Measurements from ENCODE around the gene SETD7.
A peak's percentile ranks its signal among the peaks of the same experiment; 100 is the strongest.

SETD7 gene

DNA sequence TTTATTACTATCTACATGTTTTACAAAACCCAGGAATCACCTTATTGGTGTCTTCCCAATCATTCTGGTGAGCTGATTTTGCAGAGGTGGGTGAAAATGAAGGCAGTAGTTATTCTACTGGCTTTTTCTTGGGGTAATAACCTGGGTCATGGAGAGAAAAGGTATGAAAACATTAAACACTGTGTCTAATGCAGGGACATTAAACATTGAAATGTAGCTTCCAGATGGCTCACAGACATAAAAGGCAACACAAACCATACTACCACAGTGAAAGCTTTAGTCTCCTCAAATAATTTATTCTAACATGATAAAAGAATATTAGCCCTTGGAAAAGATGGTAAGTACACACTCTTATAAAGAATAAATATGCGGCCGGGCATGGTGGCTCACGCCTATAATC is 8.0 kb downstream of the SETD7 start:
- DNase-seq: no peak

DNA sequence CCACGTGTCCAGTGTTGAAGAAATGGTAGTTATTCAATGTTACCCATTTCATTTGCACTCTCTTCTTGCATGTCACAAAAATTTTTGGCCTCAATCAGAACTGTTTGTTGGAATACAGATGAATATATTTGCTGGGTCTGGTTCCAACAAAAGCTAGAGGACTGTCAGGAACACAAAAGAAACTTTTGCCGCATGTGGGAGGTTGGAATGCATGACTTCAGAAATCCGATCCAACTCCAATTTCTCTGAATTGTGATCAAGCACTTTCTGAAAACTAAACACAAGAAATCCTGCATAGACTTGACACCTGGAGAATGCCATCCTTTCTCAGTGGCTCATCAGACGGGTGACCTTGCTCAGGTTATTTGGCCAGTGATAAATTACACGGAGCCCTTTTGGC is 15.4 kb downstream of the SETD7 start:
- DNase-seq: no peak

DNA sequence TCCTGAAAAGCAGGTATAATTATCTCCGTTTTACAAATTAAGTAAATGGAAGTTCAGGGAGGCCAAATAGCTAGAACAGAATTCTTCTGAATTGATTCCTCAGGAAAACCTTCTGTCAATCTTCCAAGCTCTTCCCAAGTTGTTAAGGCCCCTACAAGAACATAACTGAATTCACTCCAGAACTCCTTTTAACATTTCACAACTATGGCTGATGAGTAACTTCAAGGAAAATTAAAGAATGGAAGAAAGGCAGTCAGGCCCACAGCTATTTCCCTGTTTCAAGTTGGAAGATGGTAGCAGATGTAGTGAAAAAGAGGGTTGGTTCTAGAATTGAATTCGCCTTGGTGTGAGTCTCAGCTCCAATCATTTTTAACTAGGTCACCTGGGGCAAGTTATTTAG is 15.9 kb downstream of the SETD7 start:
- no peak for DNase-seq

DNA sequence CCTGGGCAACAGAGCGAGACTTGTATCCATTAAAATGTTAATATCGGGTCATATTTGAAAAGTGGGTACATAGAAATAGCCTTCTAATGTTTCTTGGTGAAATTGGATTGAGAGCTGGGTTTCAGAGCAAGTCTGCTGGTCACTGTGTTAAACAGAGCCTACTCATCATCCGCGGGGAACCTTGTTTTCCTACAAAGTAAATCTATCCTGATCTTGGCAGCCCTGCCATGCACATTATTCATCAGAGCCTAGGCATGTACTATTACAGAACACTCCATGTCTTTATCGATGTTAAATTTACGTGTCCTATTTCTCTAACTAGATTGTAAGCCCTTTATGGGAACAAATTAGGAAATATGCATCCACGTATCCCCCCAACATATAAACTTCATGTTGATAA is 18.7 kb downstream of the SETD7 start:
- no peak for DNase-seq

DNA sequence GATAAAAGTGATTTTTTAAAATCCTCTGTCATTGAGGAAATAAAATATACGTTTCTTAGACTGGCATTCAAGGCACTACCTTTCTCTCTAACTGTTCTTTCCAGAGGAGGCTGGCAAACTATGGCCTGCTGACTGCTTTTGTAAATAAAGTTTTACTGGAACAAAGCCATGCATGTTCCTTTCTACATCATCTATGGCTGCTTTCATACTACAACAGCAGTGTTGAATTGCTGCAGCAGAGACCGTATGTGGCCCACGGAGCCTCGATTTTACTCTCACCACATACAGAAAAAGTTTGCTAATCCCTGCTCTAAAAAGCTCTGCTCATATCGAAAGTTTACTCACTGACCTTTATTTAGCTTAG is 20.2 kb downstream of the SETD7 start:
- no peak for DNase-seq

DNA sequence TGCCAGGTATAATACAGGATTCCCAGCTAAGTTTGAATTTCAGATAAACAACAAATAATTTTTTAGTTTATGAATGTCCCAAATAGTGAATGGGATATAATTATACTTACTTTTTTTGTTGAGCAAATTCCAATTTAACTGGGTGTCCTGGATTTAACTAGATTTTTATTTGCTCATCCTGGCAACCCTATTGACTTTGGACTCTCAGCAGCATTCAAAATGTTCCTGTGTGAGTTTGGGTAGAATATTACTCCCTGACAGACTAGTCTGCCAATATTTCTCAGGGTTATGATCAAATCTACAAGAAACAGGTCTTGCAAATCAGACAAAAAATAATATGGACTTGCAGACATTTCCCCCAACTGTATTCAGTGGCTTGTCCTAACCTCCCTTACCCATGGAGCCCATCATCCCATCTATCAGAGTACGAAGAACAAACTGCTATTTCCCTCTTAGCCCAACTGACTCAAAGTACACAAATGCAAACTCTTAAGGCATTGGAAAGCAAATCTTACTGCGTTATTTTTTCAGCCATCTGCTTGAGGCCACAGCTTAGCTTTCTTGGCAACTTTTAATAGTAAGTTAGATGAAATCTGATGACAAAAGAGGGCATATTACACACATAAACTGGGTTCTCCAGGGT is 20.7 kb downstream of the SETD7 start:
- DNase-seq: no peak

DNA sequence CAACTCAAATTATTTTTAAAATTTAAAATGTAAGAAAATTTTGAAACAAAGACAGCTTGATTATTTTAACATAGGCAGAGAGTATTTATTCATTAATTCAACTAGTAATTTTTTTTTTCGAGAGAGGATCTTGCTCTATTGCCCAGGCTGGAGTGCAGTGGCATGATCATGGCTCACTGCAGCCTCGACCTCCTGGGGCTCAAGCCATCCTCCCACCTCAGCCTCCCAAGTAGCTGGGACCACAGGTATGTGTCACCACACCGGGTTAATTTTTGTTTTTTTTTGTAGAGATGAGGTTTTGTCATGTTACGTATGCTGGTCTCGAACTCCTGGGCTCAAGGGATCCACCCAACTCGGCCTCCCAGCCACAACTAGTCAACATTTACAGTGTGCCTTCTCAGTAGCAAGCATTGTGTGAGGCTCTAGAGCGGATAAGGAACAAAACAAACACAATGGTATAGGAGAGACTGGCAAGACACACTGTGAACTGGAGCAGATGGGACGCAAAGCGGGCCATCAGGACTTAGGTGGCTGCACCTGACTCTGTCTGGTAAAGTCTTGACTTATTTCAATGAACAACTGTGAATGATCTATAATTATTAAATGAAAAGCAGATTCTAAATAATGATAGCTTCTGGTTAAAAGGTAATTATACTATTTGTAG is 21.6 kb downstream of the SETD7 start:
- no peak for DNase-seq

DNA sequence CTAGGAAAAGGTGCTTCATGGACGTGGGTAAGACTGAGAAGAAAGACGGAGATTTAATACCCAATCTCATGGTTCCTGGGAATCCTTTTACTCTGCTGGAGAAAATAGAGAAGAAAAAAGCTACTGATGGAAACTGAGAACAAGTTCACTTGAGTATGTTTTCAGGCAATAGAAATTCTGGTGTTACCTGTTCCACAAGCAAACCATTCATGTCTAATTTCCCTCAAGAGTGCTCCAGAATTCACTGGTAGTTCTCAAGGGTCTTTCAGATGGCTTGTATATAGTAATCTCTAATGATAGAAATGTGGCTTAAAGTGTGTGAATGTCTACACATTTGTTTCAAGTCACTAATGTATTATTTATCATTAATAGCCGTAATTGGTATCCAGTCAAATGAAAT is 22.5 kb downstream of the SETD7 start:
- no peak for DNase-seq

DNA sequence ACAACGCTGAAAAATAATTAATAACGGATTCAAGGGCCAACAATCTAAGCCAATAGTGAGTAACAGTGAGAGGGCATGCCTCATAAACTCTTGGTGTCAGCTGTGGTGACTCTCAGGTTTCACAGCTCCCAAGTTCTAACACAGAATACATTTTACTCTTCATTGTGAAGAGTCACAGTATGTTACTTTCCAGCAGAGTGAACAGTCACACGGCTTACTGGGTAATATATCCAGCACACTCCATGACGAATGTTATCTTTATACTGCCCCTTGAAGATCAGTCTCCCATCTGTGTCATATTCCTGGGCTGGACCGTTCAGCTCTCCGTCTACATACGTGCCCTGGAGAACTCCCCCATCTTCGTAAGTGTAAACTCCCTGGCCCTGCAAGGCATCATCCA is 23.1 kb downstream of the SETD7 start:
- DNase-seq: peak; percentile 76

DNA sequence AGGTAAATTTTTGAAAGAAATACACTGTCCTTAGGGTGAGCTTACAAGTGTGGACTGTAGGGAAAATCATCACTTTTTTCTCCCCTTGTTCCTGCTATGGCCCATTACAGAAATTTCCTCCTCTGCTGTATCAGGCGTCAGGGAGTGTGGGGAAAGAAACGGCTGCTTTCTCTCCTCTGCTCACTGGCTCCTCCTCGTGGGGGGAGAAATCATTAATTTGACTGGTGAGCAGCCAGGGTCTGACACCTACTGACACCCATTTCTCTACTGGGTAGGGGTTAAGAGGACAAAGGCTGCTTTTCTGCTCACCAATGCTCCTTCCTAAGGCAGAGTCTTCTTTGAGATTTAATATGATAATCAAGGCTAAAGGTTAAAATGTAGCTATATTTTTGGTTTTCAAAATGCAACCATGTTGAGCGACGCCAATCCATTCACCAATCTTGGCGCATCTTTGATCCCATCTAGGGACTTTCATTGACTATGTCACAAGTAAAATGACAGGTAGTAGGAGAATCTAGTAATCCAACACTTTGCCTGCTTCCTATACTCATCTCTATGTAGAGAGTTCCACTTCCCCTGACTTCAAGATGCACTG is 25.1 kb downstream of the SETD7 start:
- DNase-seq: peak; percentile 17

DNA sequence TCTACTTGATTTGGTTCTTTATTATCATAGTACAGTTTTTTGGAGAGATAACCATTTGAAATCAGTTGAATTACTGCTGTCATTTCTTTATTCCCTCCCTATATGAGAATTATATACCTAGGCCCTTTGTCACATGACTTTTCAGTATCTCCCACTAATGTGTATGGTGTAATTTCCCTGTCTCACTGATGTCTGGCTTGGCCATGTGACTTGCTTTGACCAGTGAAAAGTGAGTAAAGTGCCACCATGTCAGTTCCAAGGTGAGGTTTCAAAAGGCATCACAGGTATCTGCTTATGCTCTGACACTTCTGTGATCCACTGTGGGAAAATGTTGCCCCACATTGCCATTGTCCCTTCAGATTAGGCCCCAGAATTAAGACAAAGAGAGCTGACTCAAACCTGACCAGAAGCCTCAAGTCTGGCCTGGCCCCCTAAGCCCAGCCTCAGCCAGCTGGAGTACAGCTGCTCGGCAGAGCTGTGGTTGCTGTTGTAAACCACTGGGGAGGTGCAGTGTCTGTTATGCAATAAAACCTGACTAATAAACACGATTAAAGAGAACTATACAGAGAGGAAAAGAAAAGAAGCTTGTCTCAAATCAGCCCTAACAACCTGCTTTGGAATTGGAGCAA is 27.5 kb downstream of the SETD7 start:
- no peak for DNase-seq

DNA sequence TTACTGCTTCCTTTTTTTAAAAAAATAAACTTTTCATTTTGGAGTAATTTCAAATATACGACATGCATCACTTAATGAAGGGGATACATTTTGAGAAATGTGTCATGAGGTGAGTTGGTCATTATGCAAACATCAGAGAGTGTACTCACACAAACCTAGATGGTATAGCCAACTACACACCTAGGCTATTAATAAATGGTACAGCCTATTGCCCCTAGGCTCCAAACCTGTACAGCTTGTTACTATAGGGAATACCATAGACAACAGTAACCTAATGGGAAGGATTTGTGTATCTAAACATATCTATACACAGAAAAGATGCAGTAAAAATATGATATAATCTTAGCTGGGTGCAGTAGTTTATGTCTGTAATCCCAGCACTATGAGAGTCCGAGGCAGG is 29.1 kb downstream of the SETD7 start:
- no peak for DNase-seq

DNA sequence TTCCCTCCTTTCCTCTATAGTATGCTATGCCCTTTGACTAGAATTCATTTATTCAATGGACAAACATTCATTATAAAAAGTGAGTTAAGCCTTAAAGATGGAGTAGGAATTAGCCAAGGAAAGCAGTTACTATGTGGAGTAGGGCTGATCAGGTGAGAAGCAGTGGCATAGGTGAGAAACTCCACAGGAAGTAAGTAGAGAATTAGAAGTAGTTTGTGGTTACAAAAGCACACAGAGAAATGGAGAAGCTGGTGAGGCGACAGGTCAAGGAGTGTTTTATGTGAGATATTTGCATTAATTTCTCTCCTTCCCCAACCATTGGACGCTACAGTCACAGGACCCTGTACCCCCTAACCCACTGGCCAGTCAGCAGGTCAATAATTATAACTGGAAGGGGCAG is 30.6 kb downstream of the SETD7 start:
- no peak for DNase-seq

DNA sequence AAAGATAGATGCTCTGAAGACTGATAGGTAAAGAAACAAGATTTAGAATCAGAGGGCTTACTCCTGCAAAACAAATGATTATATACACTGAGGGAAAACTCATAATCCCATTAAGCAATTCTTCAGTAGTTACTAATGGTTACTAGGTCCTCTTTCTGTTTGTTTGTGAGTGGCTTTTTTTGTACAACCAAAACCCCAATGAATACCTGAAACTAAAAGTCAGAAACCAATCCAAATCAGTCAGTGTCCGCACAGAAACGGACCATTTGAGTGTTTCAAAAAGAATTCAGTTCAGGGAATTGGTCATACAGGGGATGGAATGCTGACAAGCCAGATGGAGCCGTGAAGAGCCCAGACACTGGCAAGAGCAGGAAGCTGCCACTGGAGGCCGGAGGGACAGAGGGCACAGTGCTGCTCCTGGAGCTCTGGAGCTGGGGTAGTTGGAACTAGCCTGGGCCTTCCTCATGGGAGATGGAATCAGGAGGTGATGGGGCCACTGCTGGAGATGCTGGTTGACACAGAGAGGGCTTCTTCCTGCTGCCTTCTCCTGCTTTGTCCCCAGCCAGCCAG is 31.9 kb downstream of the SETD7 start:
- no peak for DNase-seq

DNA sequence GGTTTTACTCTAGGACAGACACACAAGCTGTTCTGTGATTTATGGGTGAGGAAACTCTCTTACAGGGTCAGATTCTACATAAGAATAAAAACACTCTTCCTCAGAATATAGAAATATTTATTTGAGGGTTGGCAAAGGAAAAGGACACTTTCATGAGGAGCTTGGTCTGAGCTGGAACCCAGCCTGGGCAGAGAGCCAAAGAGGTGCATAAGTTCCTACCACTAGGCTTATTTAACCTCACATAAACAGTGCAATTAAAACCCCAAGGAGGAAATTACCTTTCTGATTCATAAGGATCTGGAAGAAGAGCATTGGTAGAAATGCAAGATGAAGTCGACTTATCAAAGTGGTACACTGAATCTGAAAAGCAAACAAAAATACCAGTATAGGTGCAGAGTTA is 32.9 kb downstream of the SETD7 start:
- no peak for DNase-seq

DNA sequence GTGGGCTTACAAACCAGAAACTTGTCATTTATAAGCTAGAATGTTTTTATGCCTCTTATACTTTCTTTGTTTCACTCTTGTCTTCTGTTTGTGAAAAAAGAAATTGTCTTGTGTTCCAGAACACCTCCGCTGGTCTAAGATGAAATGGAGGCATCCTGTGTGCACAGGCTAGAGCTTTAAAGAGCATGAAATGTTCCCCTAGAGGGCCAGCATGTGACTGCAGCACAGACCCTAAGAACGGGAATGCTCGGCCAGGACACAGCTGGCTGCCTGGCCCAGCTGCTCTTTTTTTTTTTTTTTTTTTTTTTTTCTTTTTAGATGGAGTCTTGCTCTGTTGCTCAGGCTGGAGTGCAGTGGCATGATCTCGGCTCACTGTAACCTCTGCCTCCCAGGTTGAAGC is 33.6 kb downstream of the SETD7 start:
- peak; percentile 42 for DNase-seq

DNA sequence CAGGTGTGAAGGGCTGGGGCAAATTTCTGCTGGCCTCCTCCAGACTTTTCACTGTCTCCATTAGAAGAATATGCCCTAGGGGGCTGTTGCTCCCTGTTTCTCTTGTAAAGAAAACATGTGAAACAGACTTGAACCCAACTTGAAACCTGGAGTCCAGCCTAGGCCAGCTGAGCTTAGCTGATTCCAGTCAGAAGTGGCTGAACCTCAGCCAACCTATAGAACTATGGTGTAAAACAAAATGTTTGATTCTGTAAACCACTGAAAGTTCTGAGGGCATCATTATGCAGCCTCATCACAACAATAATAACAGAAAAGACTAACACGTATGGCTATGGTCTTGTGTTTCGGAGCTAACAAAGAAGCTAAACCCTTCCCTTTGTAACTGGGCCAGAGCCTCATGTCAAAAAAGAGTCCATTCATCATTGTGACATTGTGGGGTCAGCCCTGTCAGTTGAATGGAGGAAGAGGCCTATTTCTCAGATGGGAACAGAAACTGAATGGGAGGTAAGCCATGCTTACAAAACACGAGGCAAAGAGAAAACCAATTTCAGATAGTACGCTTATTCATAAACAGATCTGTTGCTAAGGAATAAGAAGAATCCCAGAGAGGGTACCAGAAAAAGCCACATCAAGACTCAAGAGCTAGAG is 34.1 kb downstream of the SETD7 start:
- DNase-seq: no peak

DNA sequence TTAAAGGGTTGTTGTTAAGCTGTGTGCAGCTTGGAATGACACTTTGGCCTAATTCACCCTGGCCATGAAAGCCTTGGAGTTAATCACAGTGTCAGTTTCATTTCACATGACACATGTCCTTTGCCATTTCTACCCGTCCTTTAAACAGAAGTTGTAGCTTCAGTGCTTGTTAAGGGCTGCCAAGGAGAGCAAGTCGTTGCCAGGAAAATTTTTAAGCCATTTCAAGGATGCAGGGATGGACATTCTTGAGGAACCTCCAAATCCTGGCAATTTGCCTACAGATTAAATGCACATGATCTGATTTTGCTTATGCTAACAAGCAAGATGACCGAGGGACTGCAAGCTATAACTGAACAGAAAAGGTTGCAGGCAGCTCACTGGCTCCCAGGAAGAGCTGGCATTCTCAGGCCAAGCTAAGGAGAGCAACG is 40.5 kb downstream of the SETD7 start:
- DNase-seq: no peak

DNA sequence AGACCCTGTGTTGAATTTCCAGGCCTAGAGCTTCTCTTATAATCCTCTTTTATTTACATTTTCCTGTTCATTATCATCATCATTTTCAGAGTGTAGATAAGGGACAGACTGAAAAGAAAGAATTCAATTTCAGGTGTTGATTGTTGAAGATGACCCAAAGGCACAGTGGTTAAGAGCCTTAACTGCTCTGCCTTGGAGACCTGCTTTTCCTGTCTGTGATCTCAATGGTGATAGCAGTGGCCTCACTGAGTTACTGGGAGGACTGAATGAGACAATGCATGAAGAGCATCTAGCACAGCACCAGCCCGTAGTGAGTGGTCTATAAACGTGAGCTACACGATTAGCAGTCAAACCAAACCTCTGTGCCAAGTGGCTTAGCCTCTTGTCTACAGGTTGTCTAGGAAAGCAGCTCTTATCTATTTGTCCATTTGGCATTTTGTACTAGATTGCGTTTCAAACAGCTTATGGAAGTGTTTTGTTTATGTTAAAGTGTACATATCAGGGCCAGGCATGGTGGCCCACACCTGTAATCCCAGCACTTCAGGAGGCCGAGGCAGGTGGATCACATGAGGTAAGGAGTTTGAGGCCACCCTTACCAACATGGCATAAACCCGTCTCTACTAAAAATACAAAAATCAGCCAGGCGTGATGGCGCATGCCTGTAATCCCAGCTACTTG is 41.5 kb downstream of the SETD7 start:
- no peak for DNase-seq

DNA sequence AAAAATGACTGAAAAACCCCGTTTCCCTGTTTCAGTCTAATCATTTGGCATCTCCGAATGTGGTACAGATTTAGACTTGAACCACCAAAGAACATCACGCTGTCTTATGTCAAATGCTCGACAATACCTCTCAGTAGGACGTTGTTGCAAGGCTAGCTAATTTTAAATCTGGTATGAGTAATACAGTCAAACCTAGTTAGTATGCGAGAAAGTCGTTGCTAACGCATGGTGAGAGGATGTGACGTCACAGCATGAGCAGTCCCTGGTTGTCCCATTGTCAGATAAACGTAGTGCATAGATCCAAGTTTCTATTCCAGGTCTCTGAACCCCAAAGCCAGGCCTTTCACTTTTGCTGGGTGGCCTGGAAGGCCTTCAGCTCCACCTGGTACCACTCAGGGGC is 44.7 kb downstream of the SETD7 start:
- no peak for DNase-seq

DNA sequence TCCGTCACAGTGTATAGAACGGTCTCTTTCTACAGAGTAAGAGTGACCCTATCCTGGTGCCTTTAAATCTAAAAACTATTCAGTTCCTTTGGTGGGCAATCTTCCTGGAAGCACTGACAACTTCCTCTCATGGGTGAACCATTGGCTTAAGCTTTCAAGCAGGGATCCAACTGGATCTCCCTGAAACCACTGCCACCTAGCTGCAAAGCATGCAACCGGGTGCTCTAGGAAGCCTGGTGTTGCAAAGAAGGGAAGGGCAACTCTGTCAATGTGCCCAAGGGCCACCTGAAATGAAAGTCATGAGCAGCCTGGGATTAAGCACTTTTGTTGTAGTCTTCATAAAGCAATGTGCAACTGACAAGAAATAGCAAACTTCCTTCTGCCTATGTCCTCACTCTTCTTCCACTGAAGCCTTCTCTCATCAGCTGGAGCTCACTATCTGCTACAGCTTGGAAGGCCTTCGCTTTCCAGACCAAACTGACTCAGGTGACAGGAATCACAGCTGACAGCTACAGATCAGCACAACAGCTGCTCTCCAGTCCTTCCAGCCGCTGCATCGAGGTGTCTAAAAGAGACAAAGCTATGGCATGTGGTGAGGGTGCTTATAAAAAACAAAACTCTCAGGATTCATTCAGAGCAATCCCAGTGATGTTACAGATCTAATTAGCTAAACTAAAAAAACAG is 46.1 kb downstream of the SETD7 start:
- DNase-seq: no peak

DNA sequence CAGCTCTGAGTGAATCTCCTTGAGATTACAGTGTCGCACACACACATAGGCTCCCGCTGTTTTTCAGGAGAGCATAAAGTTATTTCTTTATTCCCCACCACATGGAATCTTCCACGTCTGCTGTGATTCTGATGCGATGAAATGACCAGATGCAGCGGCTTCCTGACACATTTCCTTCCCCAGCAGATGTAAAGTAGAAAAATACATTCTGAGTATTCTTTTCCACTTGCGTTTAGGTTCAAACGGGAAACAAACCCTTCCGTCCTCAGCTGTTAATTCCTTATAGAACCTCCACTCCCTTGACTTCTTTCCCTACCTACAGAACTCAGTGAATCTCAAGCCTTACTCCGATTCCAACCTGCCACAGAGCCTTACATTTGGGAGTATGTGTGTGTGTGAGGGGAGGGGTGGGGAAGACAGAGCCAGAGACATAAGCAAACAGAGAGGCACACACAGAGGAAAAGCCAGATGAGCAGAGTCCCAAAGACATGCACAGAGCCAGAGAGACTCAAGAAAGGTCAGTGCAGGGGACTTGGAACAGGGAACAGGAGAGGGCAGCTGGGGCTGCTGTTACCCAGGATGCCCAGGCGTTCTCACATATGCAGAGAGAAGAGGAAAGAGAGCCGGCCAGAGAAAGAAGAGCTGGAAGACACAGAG is 47.3 kb downstream of the SETD7 start:
- DNase-seq: no peak

Data from NCI-H2171 treated with DMSO at 0.1 percent for 48 hours (cell line).